DMS79 treated with DMSO at 0.1 percent for 48 hours (cell line): ENCODE measurements around the gene GPR137B.
"Not testable (repeated sequence)": the region's sequence is repeated elsewhere in the genome, so short reads cannot be mapped to it uniquely, and the experiment has no call there.

ENCODE experiments used
- DNase-seq: peaks from one replicate; lab custom pipeline; 2025; lab: John Stamatoyannopoulos, UW

GPR137B gene

DNA sequence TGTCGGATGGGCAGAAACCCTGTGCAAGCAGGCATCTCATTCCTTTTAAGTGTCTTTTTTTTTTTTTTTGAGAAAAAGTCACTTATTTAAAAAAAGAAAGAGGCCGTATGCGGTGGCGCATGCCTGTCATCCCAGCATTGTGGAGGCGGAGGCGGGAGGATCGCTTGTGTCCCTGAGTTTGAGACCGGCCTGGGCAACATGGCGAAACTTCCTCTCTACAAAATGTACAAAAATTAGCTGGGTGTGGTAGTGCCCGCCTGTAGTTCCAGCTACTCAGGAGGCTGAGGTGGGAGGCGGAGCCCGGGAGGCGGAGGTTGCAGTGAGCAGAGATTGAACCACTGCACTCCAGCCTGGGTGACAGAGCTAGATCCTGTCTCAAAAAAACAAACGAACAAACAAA is 1.7 kb downstream of the GPR137B start:
- no peak for DNase-seq

DNA sequence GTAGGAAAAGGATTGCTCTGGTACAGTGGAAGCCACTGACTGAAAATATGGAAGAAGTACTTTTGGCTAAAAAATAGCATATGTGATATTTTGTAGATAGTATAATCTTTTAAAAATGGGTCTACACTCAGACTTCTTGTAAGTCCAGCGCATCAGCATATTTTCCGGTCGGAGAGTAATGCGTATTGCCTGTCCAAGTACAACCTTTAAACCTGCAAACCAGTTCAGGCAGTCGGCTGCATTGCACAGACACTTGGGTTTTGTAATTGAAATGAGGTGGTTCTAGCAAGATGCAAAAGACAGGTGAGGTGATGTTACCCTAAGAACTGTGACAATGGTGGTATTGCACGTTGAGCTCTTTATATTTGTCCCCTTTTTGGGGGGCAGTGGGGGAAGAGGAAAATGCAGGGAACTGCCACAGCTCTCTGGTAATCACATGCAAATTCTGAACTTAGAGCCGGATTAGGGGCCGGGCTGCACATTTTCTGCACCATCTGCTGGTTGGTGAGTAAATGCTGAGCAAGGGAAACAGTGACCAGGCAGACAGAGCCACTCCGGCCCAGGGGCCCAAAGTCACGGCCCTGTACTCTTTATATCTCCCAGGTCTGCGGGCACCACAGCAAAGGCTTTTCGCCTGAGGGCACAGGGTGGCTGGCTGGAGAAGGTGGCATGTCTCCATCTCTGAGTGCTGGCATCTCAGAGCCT is 2.3 kb downstream of the GPR137B start:
- DNase-seq = no peak

- no peak for DNase-seq
Measured at GRCh38 chr1:236147068-236147467, 4.7 kb downstream of the GPR137B start.

GRCh38 chr1:236147521-236148469 is 5.5 kb downstream of the GPR137B start:
- DNase-seq = no peak

DNA sequence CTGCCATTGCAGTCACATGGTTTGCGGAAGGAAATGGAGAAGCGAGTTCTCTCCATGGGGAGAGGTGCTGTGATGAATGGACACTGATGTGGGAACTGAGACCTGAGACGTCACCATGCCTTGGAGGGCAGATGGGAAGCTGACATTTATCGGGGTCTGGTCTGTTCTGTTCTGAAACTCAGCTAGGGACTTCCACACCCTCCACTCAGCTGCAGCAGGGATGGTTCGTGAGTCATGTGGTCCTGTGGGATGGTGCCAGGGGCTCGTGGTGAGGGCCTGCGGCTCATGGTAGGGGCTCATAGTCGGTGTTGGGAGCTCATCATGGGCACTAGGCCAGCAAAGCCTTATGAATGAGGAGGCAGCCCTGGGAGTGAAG is 6.1 kb downstream of the GPR137B start:
- DNase-seq = no peak

GRCh38 chr1:236149003-236149595 is 6.8 kb downstream of the GPR137B start:
- no peak for DNase-seq

- no peak for DNase-seq
Measured at GRCh38 chr1:236149696-236150228, 7.4 kb downstream of the GPR137B start.

DNA sequence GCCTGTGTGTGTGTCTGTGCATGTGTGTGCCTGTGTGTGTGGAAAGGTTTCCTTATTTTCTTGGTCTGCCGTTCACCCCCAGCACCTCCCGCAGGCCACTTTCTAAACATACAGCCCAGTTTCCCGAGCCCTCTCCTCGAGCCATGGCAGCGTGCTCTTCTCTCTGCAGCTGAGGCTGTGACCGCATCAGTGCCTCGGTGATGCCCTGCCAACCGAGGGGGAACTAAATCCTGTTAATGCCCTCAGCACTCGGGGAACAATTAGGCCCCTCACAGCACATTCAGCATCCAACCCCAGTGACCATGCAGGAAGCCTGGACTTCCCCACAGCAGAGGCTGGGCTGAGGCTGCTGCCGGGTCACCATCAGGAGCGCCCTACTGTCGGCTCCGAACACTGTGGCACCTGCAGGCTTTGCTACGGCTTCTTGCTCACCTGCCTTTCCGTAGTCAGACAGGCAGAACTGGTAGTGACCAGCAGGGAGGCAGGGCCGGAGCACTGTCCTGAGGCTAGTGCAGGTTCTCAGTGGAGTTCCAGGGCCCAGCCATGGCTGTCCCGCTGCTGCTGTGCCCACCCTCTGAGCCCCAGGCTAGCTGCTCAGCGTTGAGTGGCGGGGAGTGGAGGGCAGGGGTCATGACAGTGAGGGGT is 8.1 kb downstream of the GPR137B start:
- DNase-seq = no peak

DNA sequence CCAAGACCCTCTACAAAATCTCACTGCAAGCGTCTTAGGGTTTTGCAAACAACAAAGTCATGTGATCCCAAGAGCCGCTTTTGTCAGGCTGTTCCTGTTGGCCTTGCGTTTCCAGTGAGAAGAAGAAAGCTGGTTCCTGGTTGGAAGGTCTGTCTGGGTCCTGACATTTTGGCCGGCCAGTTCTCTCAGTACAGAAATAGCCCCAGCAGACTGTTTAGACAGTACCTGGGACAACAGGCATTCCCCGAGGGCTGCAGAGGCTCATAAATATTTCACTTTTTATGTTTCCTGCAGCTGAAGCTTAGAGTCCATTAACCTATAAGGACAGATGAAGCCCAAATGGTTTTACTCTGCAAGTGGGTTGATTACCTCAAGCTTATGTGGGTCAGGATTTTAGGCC is 8.6 kb downstream of the GPR137B start:
- no peak for DNase-seq

- DNase-seq = no peak
Measured at GRCh38 chr1:236151739-236152424, 9.5 kb downstream of the GPR137B start.

- no peak for DNase-seq
Measured at GRCh38 chr1:236154126-236154525, 11.8 kb downstream of the GPR137B start.

DNA sequence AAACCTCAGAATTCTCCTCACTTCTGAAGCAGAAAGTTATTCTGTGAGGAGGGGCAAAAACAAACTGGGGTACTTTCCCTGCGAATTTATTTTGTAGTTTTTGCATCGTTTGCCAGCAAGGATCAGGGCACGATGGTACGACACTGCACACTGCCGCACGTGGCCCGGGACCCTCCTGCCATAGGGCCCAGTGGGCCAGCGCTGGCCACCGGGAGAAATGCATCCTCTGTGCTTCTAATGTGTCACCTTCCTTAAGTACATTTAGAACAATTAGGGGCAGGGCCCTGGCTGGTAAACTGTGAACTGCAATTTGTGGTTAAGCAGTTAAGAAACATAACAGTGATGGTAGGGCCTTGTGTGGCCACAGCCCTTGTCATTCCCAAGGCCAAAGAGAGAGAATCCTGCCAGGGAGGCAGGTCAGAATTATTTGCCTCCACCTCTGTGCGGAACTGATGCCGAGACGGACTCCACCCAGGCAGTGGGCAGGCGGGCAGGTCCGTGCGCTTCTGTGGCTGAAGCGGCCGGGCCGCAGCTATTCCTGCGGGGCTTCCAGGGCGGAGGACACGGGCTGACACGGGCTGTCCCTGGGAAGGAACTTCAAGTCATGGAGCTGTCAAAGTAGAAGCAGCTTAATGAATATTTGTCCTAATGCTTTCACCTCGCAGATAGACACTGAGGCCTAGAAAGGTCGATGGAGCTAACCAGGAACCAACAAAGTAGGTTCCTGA is 12.5 kb downstream of the GPR137B start:
- no peak for DNase-seq

GRCh38 chr1:236155399-236155767 is 13.0 kb downstream of the GPR137B start:
- DNase-seq = no peak

DNA sequence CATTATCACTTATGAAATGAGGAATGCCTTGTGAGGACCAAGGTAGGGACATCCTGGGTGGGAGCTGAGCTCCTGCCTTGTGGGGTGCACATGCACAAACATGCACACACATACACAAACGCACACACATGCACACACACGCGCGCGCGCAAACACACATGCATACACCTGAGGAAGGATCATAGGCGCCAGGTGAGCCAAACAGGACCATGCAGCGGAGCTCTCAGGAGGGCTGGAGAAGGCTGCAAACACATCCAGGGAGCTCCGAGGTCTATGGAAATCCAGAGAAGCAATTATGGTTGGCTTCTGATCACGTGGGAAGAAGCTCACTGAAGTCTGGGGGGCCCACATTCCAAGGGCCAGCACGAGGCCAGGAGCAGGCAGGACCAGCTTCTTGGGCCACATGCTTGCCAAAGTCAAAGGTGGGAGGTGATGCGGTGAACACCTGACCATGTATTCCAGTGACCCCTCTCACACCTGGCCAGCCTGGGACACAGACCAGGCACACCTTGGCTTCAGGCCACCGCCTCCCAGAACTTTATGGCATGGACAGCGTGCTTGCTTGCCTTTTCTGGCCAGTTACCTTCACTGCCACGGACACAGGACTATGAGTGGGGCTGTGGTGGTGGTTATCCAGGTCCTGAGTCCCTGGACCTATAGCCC is 13.6 kb downstream of the GPR137B start:
- DNase-seq = no peak

- DNase-seq = no peak
Measured at GRCh38 chr1:236156512-236157208, 14.3 kb downstream of the GPR137B start.

DNA sequence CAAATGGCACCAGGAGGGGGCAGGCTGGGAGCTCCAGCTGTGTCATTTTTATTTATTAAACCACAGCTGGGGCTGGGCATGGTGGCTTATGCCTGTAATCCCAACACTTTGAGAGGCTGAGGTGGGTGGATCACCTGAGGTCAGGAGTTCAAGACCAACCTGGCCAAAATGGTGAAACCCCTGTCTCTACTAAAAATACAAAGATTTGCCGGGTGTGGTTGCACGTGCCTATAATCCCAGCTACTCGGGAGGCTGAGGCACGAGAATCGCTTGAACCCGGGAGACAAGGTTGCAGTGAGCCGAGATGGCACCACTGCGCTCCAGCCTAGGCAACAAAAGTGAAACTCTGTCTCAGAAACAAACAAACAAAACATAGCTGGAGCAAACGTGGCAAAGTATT is 15.7 kb downstream of the GPR137B start:
- DNase-seq = not testable (repeated sequence)

DNA sequence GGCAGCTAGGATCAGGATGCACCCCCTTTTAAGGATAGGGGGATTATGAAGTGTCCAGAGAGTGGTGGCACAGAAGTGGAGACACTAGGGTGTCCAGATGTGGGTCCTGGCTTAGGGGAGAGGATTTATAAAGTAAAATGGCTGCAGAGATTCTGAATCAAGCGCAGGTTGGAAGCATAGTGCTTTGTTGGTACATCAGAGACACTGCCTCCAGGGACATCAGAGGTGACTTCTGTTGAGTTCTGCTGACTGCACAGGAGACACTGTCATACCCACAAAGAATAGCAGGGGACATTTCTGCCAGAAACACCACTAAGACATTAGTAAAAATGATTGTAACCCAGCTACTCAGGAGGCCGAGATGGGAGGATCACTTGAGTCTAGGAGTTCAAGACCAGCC is 16.4 kb downstream of the GPR137B start:
- no peak for DNase-seq

- no peak for DNase-seq
Measured at GRCh38 chr1:236159704-236160539, 17.6 kb downstream of the GPR137B start.
